ENCODE measurements around the gene RPS10.
A peak's percentile ranks its signal among the peaks of the same experiment; 100 is the strongest.

The RPS10 gene

GRCh38 chr6:34393966-34394305, 31.9 kb downstream of the RPS10 start:
- no peak for TF ChIP-seq Cebpa-rat (IDR thresholded peaks at IDR 0.05)
- Histone ChIP-seq H3K36me3 (peaks cover 0 to 14% (median 9%) of the 10 kb centered on the region in 11 experiments; a peak in 14 of 22 replicates), H3K27me3 (no peaks in the 10 kb centered on the region), H3K4me3 (peak overlapping the region in 1 of 10 experiments; percentile 86; a peak in 1 of 20 replicates), H4K20me1 (peaks cover 0 to 23% (median 4%) of the 10 kb centered on the region in 11 experiments; a peak in 9 of 22 replicates), H3K9ac (peak overlapping the region in 7 of 11 experiments; percentile 4 to 99 (median 92); a peak in 6 of 22 replicates), H3K9me3 (replicated peaks in 1 of 11) (peaks cover 7 to 31% (median 22%) of the 10 kb centered on the region in 11 experiments), H3K4me2 (peak overlapping the region; percentile 68 to 95 (median 83); a peak in 19 of 22 replicates), H3K4me1 (peaks cover 24 to 37% (median 32%) of the 10 kb centered on the region in 10 experiments), H3K27ac (peak overlapping the region in 1 of 11 experiments; percentile 6; a peak in 1 of 22 replicates)

DNA sequence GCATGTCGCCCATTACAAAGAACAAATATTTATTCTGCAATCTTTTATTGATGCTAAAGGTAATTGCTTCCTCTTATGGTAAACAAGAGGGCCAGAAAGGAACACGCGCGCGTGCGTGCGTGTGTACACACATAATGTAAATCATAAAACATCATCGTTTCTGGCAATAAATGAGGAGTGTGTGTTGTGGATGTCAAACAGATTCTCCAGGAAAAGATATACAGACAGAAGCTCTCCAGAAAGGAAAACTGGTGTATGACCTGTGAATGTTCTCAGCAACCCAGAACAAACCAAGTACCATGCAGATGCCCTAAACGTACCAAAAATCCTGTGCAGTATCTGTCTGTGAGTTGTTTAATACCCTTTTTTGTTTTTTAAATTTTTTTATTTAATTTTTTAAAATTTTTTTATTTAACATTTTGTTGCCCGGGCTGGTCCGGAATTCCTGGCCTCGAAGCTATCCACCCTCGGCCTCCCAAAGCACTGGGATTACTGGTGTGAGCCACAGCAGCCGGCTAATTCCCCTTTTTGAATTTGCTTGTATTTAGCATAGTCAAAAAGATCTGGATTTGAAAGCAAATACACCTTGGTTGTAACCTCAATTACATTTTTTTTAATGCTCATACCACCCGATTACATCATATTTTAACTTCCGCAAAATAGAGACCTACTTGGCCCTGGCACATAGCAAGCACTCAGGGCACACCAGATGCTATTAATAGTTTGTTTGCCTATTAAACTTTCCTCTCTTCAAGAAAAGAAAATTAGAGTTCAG, 32.5 kb downstream of the RPS10 start:
- Histone ChIP-seq H4K20me1 (peaks cover 0 to 28% (median 9%) of the 10 kb centered on the region in 11 experiments; a peak in 9 of 22 replicates), H3K36me3 (peaks cover 0 to 20% (median 15%) of the 10 kb centered on the region in 11 experiments; a peak in 14 of 22 replicates), H3K9ac (peak overlapping the region; percentile 92 to 99 (median 98); a peak in 21 of 22 replicates), H3K27ac (peak overlapping the region in 9 of 11 experiments; percentile 96 to 99 (median 98); a peak in 18 of 22 replicates), H3K4me2 (peak overlapping the region; percentile 68 to 95 (median 83)), H3K9me3 (replicated peaks in 1 of 11) (peaks cover 7 to 34% (median 25%) of the 10 kb centered on the region in 11 experiments), H3K4me1 (peaks cover 25 to 42% (median 36%) of the 10 kb centered on the region in 10 experiments), H3K4me3 (peak overlapping the region; percentile 80 to 100 (median 95)), H3K27me3 (no peaks in the 10 kb centered on the region)
- no peak for TF ChIP-seq Cebpa-rat (IDR thresholded peaks at IDR 0.05)

- no peak for TF ChIP-seq Cebpa-rat (IDR thresholded peaks at IDR 0.05)
Measured at GRCh38 chr6:34392497-34393190, 33.2 kb downstream of the RPS10 start, which contains the start of gene NUDT3. NUDT3 (minus strand) TSS chr6:34392669; CDS start chr6:34392362, 307 bp downstream.

DNA sequence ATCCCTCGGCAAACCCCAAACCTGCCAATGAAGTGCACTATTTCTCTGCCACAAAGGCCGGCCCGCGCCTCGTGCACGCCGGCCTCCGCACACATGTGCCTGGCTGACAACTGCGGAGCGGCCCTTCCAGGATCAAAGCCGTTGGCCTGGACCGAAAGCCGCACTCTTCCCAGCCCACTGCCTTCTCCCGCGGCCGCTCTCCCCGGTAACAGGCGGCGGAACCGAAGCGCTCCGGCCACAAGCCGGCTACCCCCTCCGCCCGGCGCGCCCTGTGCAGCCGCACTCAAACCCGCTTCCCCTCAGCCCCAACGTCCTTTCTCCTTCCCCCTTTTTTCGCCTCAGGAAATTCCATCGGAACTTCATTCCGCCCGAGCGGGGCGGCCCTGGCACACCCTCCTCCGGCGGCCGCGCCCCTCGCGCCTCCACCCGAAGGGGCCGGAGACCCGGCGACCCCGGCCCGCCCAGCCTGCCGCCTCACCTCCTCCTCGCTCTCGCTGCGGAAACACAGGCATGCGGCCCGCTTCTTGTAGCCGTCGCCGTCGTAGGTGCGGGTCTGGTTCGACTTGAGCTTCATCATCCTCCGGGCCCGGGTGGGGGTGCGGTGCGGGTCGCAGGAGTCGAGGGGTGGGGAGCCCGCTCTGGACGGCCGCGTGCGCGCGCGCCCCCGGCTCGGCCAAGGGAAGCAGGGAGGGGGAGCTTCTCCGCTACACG, 33.9 kb downstream of the RPS10 start:
- H3K4me2 ChIP-seq: peak overlapping the region; percentile 72 to 93 (median 83)
- H3K4me1 ChIP-seq: peaks cover 37 to 57% (median 47%) of the 10 kb centered on the region in 10 experiments
- no peak for TF ChIP-seq Cebpa-rat (IDR thresholded peaks at IDR 0.05)
- H3K4me3 ChIP-seq: peak overlapping the region; percentile 80 to 100 (median 95)
- peak overlapping the region; percentile 92 to 99 (median 98) for H3K9ac ChIP-seq
- H3K9me3 ChIP-seq (replicated peaks in 1 of 11): peaks cover 7 to 39% (median 25%) of the 10 kb centered on the region in 11 experiments
- H3K27me3 ChIP-seq: no peaks in the 10 kb centered on the region
- peaks cover 4 to 28% (median 16%) of the 10 kb centered on the region in 11 experiments; a peak in 14 of 22 replicates for H3K36me3 ChIP-seq
- peaks cover under 1 to 43% (median 21%) of the 10 kb centered on the region in 11 experiments; a peak in 17 of 22 replicates for H4K20me1 ChIP-seq
- H3K27ac ChIP-seq: peak overlapping the region; percentile 96 to 99 (median 98)

More at GRCh38 chr6:34392497-34393190, 33.2 kb downstream of the RPS10 start, which contains the start of gene NUDT3:
- peaks cover 31 to 50% (median 40%) of the 10 kb centered on the region in 10 experiments for H3K4me1 ChIP-seq
- peaks cover 7 to 39% (median 25%) of the 10 kb centered on the region in 11 experiments for H3K9me3 ChIP-seq (replicated peaks in 1 of 11)
- H3K9ac ChIP-seq: peak within 1 kb of the TSS; percentile 92 to 99 (median 98)
- H3K4me3 ChIP-seq: peak within 1 kb of the TSS; percentile 80 to 100 (median 95)
- peak within 1 kb of the TSS; percentile 80 to 95 (median 87) for H3K4me2 ChIP-seq
- H3K27ac ChIP-seq: peak within 1 kb of the TSS; percentile 96 to 99 (median 98)
- H3K36me3 ChIP-seq: peaks cover 4 to 27% (median 16%) of the 10 kb centered on the region in 11 experiments; a peak in 14 of 22 replicates
- H4K20me1 ChIP-seq: peaks cover 0 to 36% (median 15%) of the 10 kb centered on the region in 11 experiments; a peak in 11 of 22 replicates
- no peaks in the 10 kb centered on the region for H3K27me3 ChIP-seq

DNA sequence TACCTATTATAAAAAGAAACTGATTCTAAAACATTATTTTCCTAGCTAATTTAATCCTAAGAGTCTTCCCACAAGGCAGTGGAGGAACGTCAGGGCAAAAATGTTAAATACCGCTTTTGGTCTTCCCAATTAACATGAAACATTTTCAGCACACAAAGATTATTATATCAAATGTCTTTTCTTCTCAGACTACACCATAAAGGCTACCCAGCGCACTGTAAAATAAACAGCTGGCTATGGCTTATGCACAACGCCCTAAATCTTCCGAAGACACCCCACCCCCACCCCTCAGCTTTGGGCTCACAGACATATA, 34.4 kb downstream of the RPS10 start:
- Histone ChIP-seq H3K27me3 (no peaks in the 10 kb centered on the region), H3K4me3 (peak overlapping the region; percentile 80 to 100 (median 95)), H3K27ac (peak overlapping the region; percentile 96 to 99 (median 98)), H3K4me1 (peaks cover 42 to 62% (median 52%) of the 10 kb centered on the region in 10 experiments), H4K20me1 (peaks cover 5 to 48% (median 26%) of the 10 kb centered on the region in 11 experiments; a peak in 19 of 22 replicates), H3K36me3 (peaks cover 4 to 29% (median 16%) of the 10 kb centered on the region in 11 experiments; a peak in 14 of 22 replicates), H3K4me2 (peak overlapping the region; percentile 72 to 93 (median 83)), H3K9me3 (replicated peaks in 1 of 11) (peaks cover 3 to 34% (median 21%) of the 10 kb centered on the region in 11 experiments), H3K9ac (peak overlapping the region; percentile 92 to 99 (median 98))
- TF ChIP-seq Cebpa-rat (IDR thresholded peaks at IDR 0.05): no peak

GRCh38 chr6:34390531-34391472, 35.1 kb downstream of the RPS10 start:
- Histone ChIP-seq H3K4me3 (peak overlapping the region; percentile 80 to 100 (median 95)), H3K9ac (peak overlapping the region; percentile 92 to 99 (median 98)), H4K20me1 (peaks cover 11 to 54% (median 32%) of the 10 kb centered on the region in 11 experiments; a peak in 20 of 22 replicates), H3K9me3 (replicated peaks in 1 of 11) (peaks cover 0 to 28% (median 15%) of the 10 kb centered on the region in 11 experiments; a peak in 18 of 22 replicates), H3K4me1 (peaks cover 49 to 68% (median 58%) of the 10 kb centered on the region in 10 experiments), H3K36me3 (peaks cover 4 to 34% (median 16%) of the 10 kb centered on the region in 11 experiments; a peak in 14 of 22 replicates), H3K4me2 (peak overlapping the region; percentile 72 to 93 (median 83)), H3K27ac (peak overlapping the region; percentile 96 to 99 (median 98)), H3K27me3 (no peaks in the 10 kb centered on the region)
- peak in 5 of 11 experiments; percentile 24 to 44 (median 31); a peak in 2 of 22 replicates for TF ChIP-seq Cebpa-rat (IDR thresholded peaks at IDR 0.05)

- H3K9me3 ChIP-seq (replicated peaks in 1 of 11): peaks cover 0 to 21% (median 11%) of the 10 kb centered on the region in 11 experiments; a peak in 15 of 22 replicates
- H3K4me2 ChIP-seq: peak overlapping the region; percentile 4 to 93 (median 83); a peak in 16 of 22 replicates
- no peaks in the 10 kb centered on the region for H3K27me3 ChIP-seq
- H3K27ac ChIP-seq: peak overlapping the region in 5 of 11 experiments; percentile 12 to 96 (median 96); a peak in 5 of 22 replicates
- peak overlapping the region in 4 of 10 experiments; percentile 13 to 100 (median 86); a peak in 4 of 20 replicates for H3K4me3 ChIP-seq
- no peak overlapping the region for H3K9ac ChIP-seq
- H3K36me3 ChIP-seq: peaks cover 4 to 41% (median 17%) of the 10 kb centered on the region in 11 experiments; a peak in 14 of 22 replicates
- no peak for TF ChIP-seq Cebpa-rat (IDR thresholded peaks at IDR 0.05)
- H3K4me1 ChIP-seq: peaks cover 61 to 80% (median 72%) of the 10 kb centered on the region in 10 experiments
- peaks cover 26 to 72% (median 50%) of the 10 kb centered on the region in 11 experiments; a peak in 21 of 22 replicates for H4K20me1 ChIP-seq
Measured at GRCh38 chr6:34389034-34389433, 36.8 kb downstream of the RPS10 start.

Data from BLaER1 treated with 17β-estradiol and CSF1 and Interleukin-3, amounts not matched to agents 10 nM and 100 nM (cell line).